Measurements from ENCODE around the gene TMBIM6.
"Not testable (repeated sequence)": the region's sequence is repeated elsewhere in the genome, so short reads cannot be mapped to it uniquely, and the experiment has no call there.

Gene TMBIM6

GRCh38 chr12:49730050-49730449 lies 11.3 kb upstream of the TMBIM6 start:
- DNase-seq: no peak

- DNase-seq: no peak
These were observed 10.7 kb upstream of the TMBIM6 start for GRCh38 chr12:49730568-49731101.

- DNase-seq: no peak
These were observed 7.9 kb upstream of the TMBIM6 start for GRCh38 chr12:49733219-49734017.

GRCh38 chr12:49734900-49735299 lies 6.5 kb upstream of the TMBIM6 start:
- DNase-seq: not testable (repeated sequence)

GRCh38 chr12:49738721-49739120 lies 2.6 kb upstream of the TMBIM6 start:
- not testable (repeated sequence) for DNase-seq

- not testable (repeated sequence) for DNase-seq
These were observed 1.1 kb upstream of the TMBIM6 start for GRCh38 chr12:49740277-49740676.

- peak; percentile 86 for DNase-seq
These were observed 694 bp downstream of the TMBIM6 start for GRCh38 chr12:49741882-49742620.

- no peak for DNase-seq
These were observed 3.1 kb downstream of the TMBIM6 start for GRCh38 chr12:49744363-49744885.

GRCh38 chr12:49748306-49748705 lies 6.9 kb downstream of the TMBIM6 start:
- no peak for DNase-seq

GRCh38 chr12:49748800-49749199 lies 7.4 kb downstream of the TMBIM6 start:
- no peak for DNase-seq

GRCh38 chr12:49750027-49750995 lies 9.0 kb downstream of the TMBIM6 start:
- DNase-seq: peak; percentile 44

- no peak for DNase-seq
These were observed 9.6 kb downstream of the TMBIM6 start for GRCh38 chr12:49750996-49751393.

GRCh38 chr12:49761677-49762467 lies 20.5 kb downstream of the TMBIM6 start:
- no peak for DNase-seq

- DNase-seq: peak; percentile 31
These were observed 21.1 kb downstream of the TMBIM6 start for GRCh38 chr12:49762468-49762847.

- peak; percentile 85 for DNase-seq
These were observed 21.7 kb downstream of the TMBIM6 start for GRCh38 chr12:49763006-49763591.

GRCh38 chr12:49764126-49764525 lies 22.8 kb downstream of the TMBIM6 start:
- no peak for DNase-seq

GRCh38 chr12:49766115-49766455 lies 24.7 kb downstream of the TMBIM6 start:
- DNase-seq: no peak

GRCh38 chr12:49767333-49767732 lies 26.0 kb downstream of the TMBIM6 start:
- DNase-seq: no peak

- not testable (repeated sequence) for DNase-seq
These were observed 31.7 kb downstream of the TMBIM6 start for GRCh38 chr12:49773102-49773501.

- DNase-seq: peak; percentile 66
These were observed 35.1 kb downstream of the TMBIM6 start for GRCh38 chr12:49776413-49776812.

GRCh38 chr12:49776858-49777257 lies 35.5 kb downstream of the TMBIM6 start:
- no peak for DNase-seq
